H9 (cell line): ENCODE measurements around the gene ANTXRL. TPM values are rescaled to one million over a fixed set of nuclear protein-coding genes. Genes with fewer than 3 reads are reported as not detected.
"Not testable (repeated sequence)": the region's sequence is repeated elsewhere in the genome, so short reads cannot be mapped to it uniquely, and the experiment has no call there.

Experiments used
- DNase-seq: peaks from one replicate; pipeline ENCODE4 v3.0.0-alpha.2; 2017
- H2AFZ ChIP-seq: one replicate; pipeline ENCODE4 v1.6.1; 2013; ENCODE audit warnings: mild to moderate bottlenecking, low read length, control low read depth, moderate library complexity
- H2AK5ac ChIP-seq: 2 replicates; pipeline ENCODE4 v1.6.1; 2013; ENCODE audit warnings: low read length, control low read depth, mixed read lengths; ENCODE audit not compliant: insufficient read length
- H2BK120ac ChIP-seq: one replicate; pipeline ENCODE4 v1.6.1; 2013; ENCODE audit warnings: low read depth, mild to moderate bottlenecking, low read length, control low read depth, inconsistent platforms; ENCODE audit not compliant: poor library complexity, severe bottlenecking
- H2BK12ac ChIP-seq: 2 replicates; pipeline ENCODE4 v1.6.1; 2013; ENCODE audit warnings: low read length, control low read depth, mixed read lengths, low read depth; ENCODE audit not compliant: insufficient read length
- H2BK15ac ChIP-seq: 2 replicates; pipeline ENCODE4 v1.6.1; 2013; ENCODE audit warnings: low read depth, low read length, control low read depth
- H2BK20ac ChIP-seq: one replicate; pipeline ENCODE4 v1.6.1; 2013; ENCODE audit warnings: low read depth, mild to moderate bottlenecking, low read length, control low read depth, inconsistent platforms; ENCODE audit not compliant: poor library complexity, severe bottlenecking
- H2BK5ac ChIP-seq: 2 replicates; pipeline ENCODE4 v1.6.1; 2013; ENCODE audit warnings: low read length, control low read depth, mixed read lengths; ENCODE audit not compliant: insufficient read length
- H3K14ac ChIP-seq: 2 replicates; pipeline ENCODE4 v1.6.1; 2013; ENCODE audit warnings: low read length, control low read depth; ENCODE audit not compliant: insufficient read depth
- H3K18ac ChIP-seq: 2 replicates; pipeline ENCODE4 v1.6.1; 2013; ENCODE audit warnings: low read depth, mild to moderate bottlenecking, mixed read lengths, low read length, control low read depth; ENCODE audit not compliant: insufficient read length
- H3K23ac ChIP-seq: 2 replicates; pipeline ENCODE4 v1.6.1; 2013; ENCODE audit warnings: low read length, control low read depth, mixed read lengths, low read depth; ENCODE audit not compliant: insufficient read length
- H3K23me2 ChIP-seq: 2 replicates; pipeline ENCODE4 v1.6.1; 2013; ENCODE audit warnings: low read depth, mild to moderate bottlenecking, mixed read lengths, low read length, control low read depth; ENCODE audit not compliant: insufficient read length, poor library complexity, severe bottlenecking
- H3K27ac ChIP-seq: 2 replicates; pipeline ENCODE4 v1.5.1; 2013; ENCODE audit warnings: low read length, control low read depth, mixed read lengths, low read depth; ENCODE audit not compliant: insufficient read length
- H3K27me3 ChIP-seq: 2 replicates; pipeline ENCODE4 v1.6.1; 2013; ENCODE audit warnings: low read length, control low read depth, inconsistent platforms; ENCODE audit not compliant: insufficient read depth
- H3K4ac ChIP-seq: 2 replicates; pipeline ENCODE4 v1.6.1; 2013; ENCODE audit warnings: low read depth, mild to moderate bottlenecking, control low read depth, inconsistent platforms, low read length, moderate library complexity
- H3K4me1 ChIP-seq: 2 replicates; pipeline ENCODE4 v1.6.1; 2013; ENCODE audit warnings: low read length, control low read depth, inconsistent platforms; ENCODE audit not compliant: insufficient read depth
- H3K4me2 ChIP-seq: 2 replicates; pipeline ENCODE4 v1.6.1; 2013; ENCODE audit warnings: low read length, control low read depth, mixed read lengths; ENCODE audit not compliant: insufficient read length, insufficient read depth
- H3K56ac ChIP-seq: 2 replicates; pipeline ENCODE4 v1.6.1; 2013; ENCODE audit warnings: low read depth, mild to moderate bottlenecking, mixed read lengths, low read length, control low read depth; ENCODE audit not compliant: insufficient read length
- H3K79me1 ChIP-seq: 2 replicates; pipeline ENCODE4 v1.6.1; 2013; ENCODE audit warnings: low read depth, mild to moderate bottlenecking, moderate library complexity, low read length, control low read depth, inconsistent platforms; ENCODE audit not compliant: insufficient read depth, poor library complexity, severe bottlenecking
- H3K79me2 ChIP-seq: 2 replicates; pipeline ENCODE4 v1.6.1; 2013; ENCODE audit warnings: low read length, control low read depth, inconsistent platforms; ENCODE audit not compliant: insufficient read depth
- H3K9ac ChIP-seq: 2 replicates; pipeline ENCODE4 v1.6.1; 2013; ENCODE audit warnings: low read length, control low read depth, mixed read lengths; ENCODE audit not compliant: insufficient read length; ENCODE audit errors: extremely low read depth
- H3K9me3 ChIP-seq: one replicate; pipeline ENCODE4 v1.6.1; 2013; ENCODE audit warnings: low read depth, low read length, inconsistent platforms; ENCODE audit not compliant: control insufficient read depth
- H3T11ph ChIP-seq: one replicate; pipeline ENCODE4 v1.6.1; 2013; ENCODE audit warnings: mild to moderate bottlenecking, low read length, control low read depth, inconsistent platforms
- H4K20me1 ChIP-seq: one replicate; pipeline ENCODE4 v1.6.1; 2013; ENCODE audit not compliant: control insufficient read depth, insufficient read length, insufficient read depth
- H4K5ac ChIP-seq: 2 replicates; pipeline ENCODE4 v1.6.1; 2013; ENCODE audit warnings: low read depth, mild to moderate bottlenecking, mixed read lengths, low read length, control low read depth; ENCODE audit not compliant: insufficient read length
- H4K8ac ChIP-seq: replicated peaks from 2 replicates; pipeline ENCODE4 v1.6.1; 2013; ENCODE audit warnings: low read length, control low read depth, mixed read lengths, low read depth; ENCODE audit not compliant: insufficient read length
- H4K91ac ChIP-seq: 2 replicates; pipeline ENCODE4 v1.6.1; 2013; ENCODE audit warnings: low read depth, mild to moderate bottlenecking, moderate library complexity, mixed read lengths, low read length, control low read depth; ENCODE audit not compliant: insufficient read length
- H3K27ac Mint-ChIP-seq, 3 experiments: 2 replicates in 2 of 3; 3 replicates in 1 of 3; pipeline ENCODE4 v1.8.0; 2020 to 2021; ENCODE audit warnings: mixed read lengths in 3 of 3, mild to moderate bottlenecking in 1 of 3, moderate library complexity in 1 of 3
- H3K27me3 Mint-ChIP-seq: 2 replicates; pipeline ENCODE4 v1.8.0; 2021; ENCODE audit warnings: low read depth, mild to moderate bottlenecking, moderate library complexity, mixed read lengths
- H3K36me3 Mint-ChIP-seq, 3 experiments: 2 replicates in 2 of 3; 3 replicates in 1 of 3; pipeline ENCODE4 v1.8.0; 2020 to 2021; ENCODE audit warnings: low read depth in 3 of 3, mixed read lengths in 3 of 3; ENCODE audit not compliant: insufficient read depth in 1 of 3
- H3K4me1 Mint-ChIP-seq, 2 experiments: 2 replicates each; pipeline ENCODE4 v1.8.0; 2020; ENCODE audit warnings: mixed read lengths in 2 of 2
- H3K4me3 Mint-ChIP-seq, 2 experiments: 2 replicates in 1 of 2; 3 replicates in 1 of 2; pipeline ENCODE4 v1.8.0; 2020 to 2021; ENCODE audit warnings: mild to moderate bottlenecking in 2 of 2, mixed read lengths in 2 of 2, moderate library complexity in 1 of 2
- H3K9me3 Mint-ChIP-seq, 2 experiments: 2 replicates in 1 of 2; 3 replicates in 1 of 2; pipeline ENCODE4 v1.8.0; 2020; ENCODE audit warnings: mild to moderate bottlenecking in 2 of 2, mixed read lengths in 2 of 2, moderate library complexity in 1 of 2
- CTCF ChIP-seq: fragments of 200-600 bp; sonication (generic); conservative IDR thresholded peaks from 3 replicates; pipeline ENCODE4 v1.8.0; 2021; ENCODE audit warnings: antibody characterized with exemption, mild to moderate bottlenecking
- WGBS: extraction: QIAGEN DNeasy Blood & Tissue Kit; methylation state at CpG from one replicate; pipeline ENCODE4 v1.1.7; 2013; ENCODE audit warnings: missing lambda C conversion rate, low lambda C conversion rate, mixed read lengths; ENCODE audit not compliant: insufficient read length; ENCODE audit errors: extremely low coverage; 5-methylcytosine and 5-hydroxymethylcytosine counted together
- total RNA-seq: library from RNA; stranded (reverse); gene quantifications from 2 replicates; pipeline ENCODE4 v1.2.1, GENCODE V29; 2021

ANTXRL gene
- total RNA-seq, 1 experiment from 2014 or later = not detected

GRCh38 chr10:46245381-46245900, 41.4 kb upstream of the ANTXRL start:
- H3K4me2 ChIP-seq = no peak overlapping the region
- H3K36me3 Mint-ChIP-seq = no peaks in the 10 kb centered on the region; a peak in 1 of 7 replicates
- no peak overlapping the region for H3K56ac ChIP-seq
- no peak overlapping the region for H3K9ac ChIP-seq
- H3K27ac ChIP-seq = no peak overlapping the region
- no peak overlapping the region for H3K4me3 Mint-ChIP-seq
- H4K5ac ChIP-seq = no peak overlapping the region
- no CpG with 5 or more reads among the region's 9 CpGs for WGBS
- no peak overlapping the region for H2BK5ac ChIP-seq
- no peaks in the 10 kb centered on the region for H3K9me3 ChIP-seq
- no peak overlapping the region for H3K27ac Mint-ChIP-seq
- no peak overlapping the region for H3K23ac ChIP-seq
- H4K20me1 ChIP-seq = no peaks in the 10 kb centered on the region
- H3K9me3 Mint-ChIP-seq = no peaks in the 10 kb centered on the region; a peak in 2 of 5 replicates
- no peak for TF ChIP-seq CTCF
- H3K4me1 ChIP-seq = no peaks in the 10 kb centered on the region
- no peak overlapping the region for H2AFZ ChIP-seq
- no peak overlapping the region for H3K18ac ChIP-seq
- H3K23me2 ChIP-seq = no peaks in the 10 kb centered on the region
- peak; percentile 16 for DNase-seq
- H2BK20ac ChIP-seq = no peak overlapping the region
- no peak overlapping the region for H2BK120ac ChIP-seq
- no peak overlapping the region for H2BK15ac ChIP-seq
- no peaks in the 10 kb centered on the region for H3K27me3 ChIP-seq
- no peak overlapping the region for H3K14ac ChIP-seq
- no peaks in the 10 kb centered on the region for H3K4me1 Mint-ChIP-seq
- H3K4ac ChIP-seq = no peak overlapping the region
- no peak overlapping the region for H4K8ac ChIP-seq
- peaks cover 2% of the 10 kb centered on the region; the same call in 1 of the 2 replicates for H3K27me3 Mint-ChIP-seq
- H3T11ph ChIP-seq = no peak overlapping the region
- H3K79me1 ChIP-seq = no peaks in the 10 kb centered on the region
- H3K79me2 ChIP-seq = no peaks in the 10 kb centered on the region
- no peak overlapping the region for H4K91ac ChIP-seq
- no peak overlapping the region for H2BK12ac ChIP-seq
- H2AK5ac ChIP-seq = no peak overlapping the region

GRCh38 chr10:46246400-46247180, 40.2 kb upstream of the ANTXRL start:
- H3K23me2 ChIP-seq, H4K8ac ChIP-seq, H2BK20ac ChIP-seq, H3K4me1 Mint-ChIP-seq, H3K9ac ChIP-seq, H2AK5ac ChIP-seq, H3K14ac ChIP-seq, H2BK120ac ChIP-seq, H2BK5ac ChIP-seq, H3K23ac ChIP-seq, H3K4me1 ChIP-seq, H3K9me3 ChIP-seq, H3K27me3 Mint-ChIP-seq, H2BK12ac ChIP-seq, H3T11ph ChIP-seq, H4K91ac ChIP-seq, H3K56ac ChIP-seq, H3K9me3 Mint-ChIP-seq, H3K18ac ChIP-seq, H2BK15ac ChIP-seq, H4K5ac ChIP-seq, H3K4me3 Mint-ChIP-seq, H3K79me2 ChIP-seq, H3K4ac ChIP-seq, H3K27ac Mint-ChIP-seq, H4K20me1 ChIP-seq, H3K27ac ChIP-seq, H3K36me3 Mint-ChIP-seq, H2AFZ ChIP-seq, H3K79me1 ChIP-seq, H3K27me3 ChIP-seq, H3K4me2 ChIP-seq: not testable (repeated sequence)
- DNase-seq = peak; percentile 8
- WGBS = no CpG with 5 or more reads among the region's 10 CpGs
